Epidermal melanocyte (primary cell): ENCODE results near the gene PDE3B.
"Not testable (repeated sequence)": the region's sequence is repeated elsewhere in the genome, so short reads cannot be mapped to it uniquely, and the experiment has no call there.

Experiments used
- DNase-seq: peaks from one replicate; pipeline ENCODE4 v3.0.0; 2011; ENCODE audit warnings: low spot score; ENCODE audit not compliant: insufficient read length

PDE3B gene

GRCh38 chr11:14676068-14676467, 32.5 kb downstream of the PDE3B start:
- DNase-seq: no peak

DNA sequence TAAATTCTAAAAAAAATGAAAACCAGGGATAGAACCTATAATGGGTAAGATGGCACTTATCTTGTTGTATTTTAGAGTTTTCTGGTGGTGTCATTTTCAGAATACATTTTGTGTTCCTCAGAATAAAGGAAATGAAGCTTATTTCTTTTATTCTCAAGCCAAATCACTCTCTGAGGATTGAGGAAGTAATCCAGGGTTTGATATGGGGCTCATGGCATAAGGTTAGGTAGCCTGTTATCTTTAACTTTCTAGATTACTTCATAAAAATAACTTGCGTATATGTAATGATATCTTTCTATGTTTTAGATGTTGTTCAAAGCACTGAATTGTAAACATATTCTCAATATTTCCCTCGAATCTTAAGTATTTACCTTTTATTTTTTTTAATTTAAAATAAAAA, 33.5 kb downstream of the PDE3B start:
- DNase-seq: no peak

GRCh38 chr11:14678350-14678749, 34.7 kb downstream of the PDE3B start:
- DNase-seq: no peak

GRCh38 chr11:14679662-14680061, 36.1 kb downstream of the PDE3B start:
- no peak for DNase-seq

- DNase-seq: not testable (repeated sequence)
Measured at GRCh38 chr11:14684234-14684915, 40.8 kb downstream of the PDE3B start.

DNA sequence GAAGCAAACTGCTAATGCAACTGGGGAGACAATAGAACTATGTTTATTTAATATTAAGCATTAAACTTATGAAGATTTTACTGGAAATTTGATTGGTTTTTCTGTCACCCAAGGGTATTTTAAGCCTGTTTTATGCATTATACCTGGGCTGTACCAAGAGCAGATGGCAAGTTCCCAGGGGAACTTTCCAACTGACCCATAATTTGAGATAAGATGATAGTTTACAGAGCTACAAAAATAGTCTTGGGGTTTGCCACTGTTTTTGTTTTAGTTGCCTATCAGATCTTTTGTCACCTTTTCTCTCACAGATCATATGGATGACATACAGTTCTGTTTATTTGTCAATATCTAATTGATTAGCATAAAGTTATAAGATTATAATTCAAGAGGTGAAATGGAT, 43.9 kb downstream of the PDE3B start:
- no peak for DNase-seq

DNA sequence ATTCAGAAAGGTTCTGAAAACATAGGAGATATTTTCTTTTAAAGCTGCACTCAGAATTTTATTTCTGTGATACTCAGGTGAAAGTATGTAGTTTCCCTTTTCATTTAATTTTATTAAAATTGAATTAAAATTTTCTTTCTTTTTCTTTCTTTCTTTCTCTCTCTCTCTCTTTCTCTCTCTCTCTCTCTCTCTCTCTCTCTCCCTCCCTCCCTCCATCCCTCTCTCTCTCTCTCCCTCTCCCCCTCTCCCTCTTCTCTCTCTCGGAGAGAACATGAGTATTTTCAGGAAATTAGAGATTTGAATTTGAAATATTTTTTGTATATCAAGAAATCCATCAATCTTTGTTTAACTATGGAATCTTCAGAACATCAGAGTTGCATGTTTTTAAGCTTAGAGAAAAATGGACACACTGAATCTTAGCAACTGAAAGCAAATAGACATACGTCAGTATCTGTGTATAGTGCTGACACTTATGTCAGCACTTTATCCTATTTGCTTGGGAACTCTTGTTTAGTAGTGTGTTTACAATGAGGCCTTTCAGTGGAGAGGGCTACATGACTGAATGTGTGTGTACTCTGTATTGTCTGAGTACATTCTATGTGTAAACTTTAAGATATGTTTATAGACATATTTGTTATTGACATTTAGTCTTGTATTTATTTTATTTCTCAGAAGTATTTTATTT, 44.5 kb downstream of the PDE3B start:
- DNase-seq: peak; percentile 52

- DNase-seq: not testable (repeated sequence)
Measured at GRCh38 chr11:14695656-14696055, 52.1 kb downstream of the PDE3B start.

DNA sequence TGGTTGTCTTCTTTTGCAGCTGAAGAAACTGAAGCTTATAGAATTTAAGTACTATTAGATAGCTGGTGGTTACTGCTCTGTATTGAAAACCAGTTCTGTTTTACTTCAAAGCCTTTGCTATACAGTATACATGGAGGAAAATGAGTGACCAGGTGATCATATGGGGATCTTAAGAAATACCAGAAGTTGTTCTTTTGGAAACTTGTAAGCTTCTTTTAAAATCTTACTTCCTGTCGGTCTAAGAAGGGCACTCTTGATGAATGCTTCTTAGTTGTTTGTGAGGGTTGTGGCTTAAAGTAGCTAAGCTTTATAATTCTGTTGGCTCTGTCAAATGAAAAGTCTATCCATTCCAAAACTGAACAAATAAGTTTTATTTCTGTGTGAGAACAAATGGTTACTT, 55.2 kb downstream of the PDE3B start:
- no peak for DNase-seq

DNA sequence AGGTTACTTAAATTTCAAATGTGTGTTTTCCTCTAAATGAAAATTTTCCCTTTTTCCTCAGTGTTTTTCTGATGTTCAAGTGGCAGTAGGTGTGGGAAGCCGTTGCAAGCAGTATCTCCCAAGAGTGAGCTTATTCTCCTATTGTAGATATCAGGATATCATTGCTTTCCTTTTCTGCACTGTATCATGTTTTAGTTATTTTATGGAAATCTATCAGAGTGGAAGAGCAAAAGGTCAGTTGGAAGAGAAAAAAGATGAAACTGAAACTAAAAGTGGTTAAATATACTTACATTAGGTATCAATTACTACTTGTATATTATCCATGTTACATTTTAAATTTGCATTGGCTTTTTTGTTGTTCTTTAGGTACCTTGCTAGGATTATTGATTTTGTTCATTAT, 57.0 kb downstream of the PDE3B start:
- no peak for DNase-seq

- DNase-seq: no peak
Measured at GRCh38 chr11:14702760-14703159, 59.2 kb downstream of the PDE3B start.

GRCh38 chr11:14703731-14704130, 60.1 kb downstream of the PDE3B start:
- DNase-seq: no peak

- DNase-seq: no peak
Measured at GRCh38 chr11:14705067-14705466, 61.5 kb downstream of the PDE3B start.

- DNase-seq: no peak
Measured at GRCh38 chr11:14713496-14714244, 70.1 kb downstream of the PDE3B start.

GRCh38 chr11:14715669-14716068, 72.1 kb downstream of the PDE3B start:
- DNase-seq: not testable (repeated sequence)

GRCh38 chr11:14722496-14722895, 78.9 kb downstream of the PDE3B start:
- no peak for DNase-seq

- DNase-seq: no peak
Measured at GRCh38 chr11:14725150-14725549, 81.5 kb downstream of the PDE3B start.

DNA sequence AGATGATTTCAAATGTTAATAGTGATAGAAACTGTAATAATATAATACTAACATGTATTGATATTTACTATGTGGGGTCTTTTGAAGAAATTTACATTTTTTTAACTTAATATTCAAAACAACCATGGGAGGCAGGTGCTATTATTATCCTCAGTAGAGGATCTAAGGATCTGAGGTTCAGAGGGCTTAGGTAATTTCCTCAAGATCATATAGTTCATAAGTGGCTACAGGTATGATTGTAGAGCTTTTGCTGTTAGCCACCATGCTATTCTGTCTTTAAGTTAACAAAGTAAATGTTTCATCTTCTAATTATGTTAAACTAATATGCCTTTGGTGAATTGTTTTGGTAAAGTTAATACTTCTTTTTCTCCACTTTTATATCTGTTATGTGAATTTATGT, 83.6 kb downstream of the PDE3B start:
- no peak for DNase-seq

- no peak for DNase-seq
Measured at GRCh38 chr11:14727746-14728145, 84.1 kb downstream of the PDE3B start.

DNA sequence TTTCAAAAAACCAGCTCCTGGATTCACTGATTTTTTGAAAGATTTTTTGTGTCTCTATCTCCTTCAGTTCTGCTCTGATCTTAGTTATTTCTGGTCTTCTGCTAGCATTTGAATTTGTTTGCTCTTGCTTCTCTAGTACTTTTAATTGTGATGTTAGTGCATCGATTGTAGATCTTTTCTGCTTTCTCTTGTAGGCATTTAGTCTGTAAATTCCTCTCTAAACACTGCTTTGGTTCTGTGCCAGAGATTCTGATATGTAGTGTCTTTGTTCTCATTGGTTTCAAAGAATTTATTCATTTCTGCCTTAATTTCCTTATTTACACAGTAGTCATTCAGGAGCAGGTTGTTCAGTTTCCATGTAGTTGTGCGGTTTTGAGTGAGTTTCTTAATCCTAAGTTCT, 96.9 kb downstream of the PDE3B start:
- not testable (repeated sequence) for DNase-seq

DNA sequence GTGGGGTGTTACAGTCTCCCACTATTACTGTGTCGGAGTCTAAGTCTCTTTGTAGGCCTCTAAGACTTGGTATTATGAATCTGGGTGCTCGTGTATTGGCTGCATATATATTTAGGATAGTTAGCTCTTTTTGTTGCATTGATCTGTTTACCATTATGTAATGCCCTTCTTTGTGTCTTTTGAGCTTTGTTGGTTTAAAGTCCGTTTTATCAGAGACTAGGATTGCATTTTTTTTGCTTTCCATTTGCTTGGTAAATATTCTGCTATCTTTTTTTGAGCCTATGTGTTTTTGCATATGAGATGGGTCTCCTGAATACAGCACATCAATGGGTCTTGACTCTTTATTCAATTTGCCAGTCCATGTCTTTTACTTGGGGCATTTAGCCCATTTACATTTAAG, 97.6 kb downstream of the PDE3B start:
- no peak for DNase-seq

DNA sequence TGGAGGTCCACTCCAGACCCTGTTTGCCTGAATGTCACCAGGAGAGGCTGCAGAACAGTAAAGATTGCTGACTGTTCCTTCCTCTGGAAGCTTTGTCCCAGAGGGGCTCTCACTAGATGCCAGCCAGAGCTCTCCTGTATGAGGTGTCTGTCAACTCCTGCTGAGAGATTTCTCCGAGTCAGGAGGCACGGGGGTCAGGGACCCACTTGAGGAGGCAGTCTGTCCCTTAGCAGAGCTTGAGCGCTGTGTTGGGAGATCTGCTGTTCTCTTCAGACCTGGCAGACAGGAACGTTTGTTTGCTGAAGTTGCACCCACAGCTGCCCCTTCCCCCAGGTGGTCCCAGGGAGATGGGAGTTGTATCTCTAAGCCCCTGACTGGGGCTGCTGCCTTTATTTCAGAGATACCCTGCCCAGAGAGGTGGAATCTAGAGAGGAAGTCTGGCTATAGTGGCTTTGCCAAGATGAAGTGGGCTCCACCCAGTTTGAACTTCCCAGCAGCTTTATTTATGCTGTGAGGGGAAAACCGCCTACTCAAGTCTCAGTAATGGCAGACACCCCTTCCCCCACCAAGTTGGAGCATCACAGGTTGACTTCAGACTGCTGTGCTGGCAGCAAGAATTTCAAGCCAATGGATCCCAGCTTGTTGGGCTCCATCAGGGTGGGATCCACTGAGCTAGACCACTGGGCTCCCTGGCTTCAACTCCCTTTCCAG, 99.4 kb downstream of the PDE3B start:
- no peak for DNase-seq
